M059J (cell line): ENCODE data around the gene AQP9. TPM values are rescaled to one million over a fixed set of nuclear protein-coding genes. Genes with fewer than 3 reads are reported as not detected.

Source experiments
- DNase-seq: peaks from one replicate; pipeline ENCODE4 v3.0.0-alpha.2; 2012; ENCODE audit warnings: low read depth
- total RNA-seq: library from RNA; depleted of rRNA; stranded (reverse); fragments of >200 nt; shearing (Covaris generic); gene quantifications from 2 replicates; pipeline ENCODE4 v1.2.3, GENCODE V29; 2014; rRNA removed

Gene AQP9, protein sequence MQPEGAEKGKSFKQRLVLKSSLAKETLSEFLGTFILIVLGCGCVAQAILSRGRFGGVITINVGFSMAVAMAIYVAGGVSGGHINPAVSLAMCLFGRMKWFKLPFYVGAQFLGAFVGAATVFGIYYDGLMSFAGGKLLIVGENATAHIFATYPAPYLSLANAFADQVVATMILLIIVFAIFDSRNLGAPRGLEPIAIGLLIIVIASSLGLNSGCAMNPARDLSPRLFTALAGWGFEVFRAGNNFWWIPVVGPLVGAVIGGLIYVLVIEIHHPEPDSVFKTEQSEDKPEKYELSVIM
- total RNA-seq: not detected in 2 replicates

DNA sequence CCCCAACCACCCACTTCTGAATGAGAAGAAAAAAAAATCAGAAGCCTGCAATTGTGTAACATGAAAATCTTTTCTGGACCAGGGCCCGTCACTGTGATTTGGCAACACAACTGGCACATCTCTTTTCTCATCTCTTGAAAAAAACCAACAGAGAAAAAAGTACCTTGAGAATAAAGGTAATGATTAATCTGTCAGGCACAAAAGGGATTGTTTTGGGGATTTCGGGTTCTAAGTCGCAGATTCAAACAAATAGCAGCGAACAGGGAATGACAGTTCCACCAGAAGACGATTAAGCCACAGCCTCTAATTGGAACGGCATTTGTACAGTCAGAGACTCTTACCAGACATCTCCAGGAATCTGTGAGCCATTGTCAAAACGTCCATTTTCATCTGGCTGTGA, at the start of gene AQP9:
AQP9 (plus strand) TSS at position 276 of the 400 bp plus-strand sequence. CDS start 185 bp downstream, outside the sequence.
- DNase-seq: no peak

DNA sequence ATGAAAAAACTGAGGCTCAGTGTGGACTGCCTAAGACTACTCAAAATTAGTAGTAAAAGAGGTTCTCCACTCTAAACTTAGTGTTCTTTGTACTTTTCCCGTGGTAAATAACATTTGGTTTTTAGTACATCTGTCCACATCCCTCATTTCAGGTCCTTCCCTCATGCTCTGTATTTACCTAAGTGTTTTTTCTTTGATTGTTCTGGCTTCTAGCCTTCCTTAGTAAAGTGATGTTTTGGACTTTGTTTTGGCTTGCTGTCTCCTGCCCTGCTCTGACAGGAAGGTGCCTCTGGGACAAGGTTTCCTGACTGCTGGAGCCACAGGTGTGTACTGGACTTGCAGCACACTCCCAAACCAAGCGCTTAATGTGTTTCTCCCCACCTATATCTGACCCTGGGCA, 42.8 kb upstream of the AQP9 start:
- no peak for DNase-seq

DNA sequence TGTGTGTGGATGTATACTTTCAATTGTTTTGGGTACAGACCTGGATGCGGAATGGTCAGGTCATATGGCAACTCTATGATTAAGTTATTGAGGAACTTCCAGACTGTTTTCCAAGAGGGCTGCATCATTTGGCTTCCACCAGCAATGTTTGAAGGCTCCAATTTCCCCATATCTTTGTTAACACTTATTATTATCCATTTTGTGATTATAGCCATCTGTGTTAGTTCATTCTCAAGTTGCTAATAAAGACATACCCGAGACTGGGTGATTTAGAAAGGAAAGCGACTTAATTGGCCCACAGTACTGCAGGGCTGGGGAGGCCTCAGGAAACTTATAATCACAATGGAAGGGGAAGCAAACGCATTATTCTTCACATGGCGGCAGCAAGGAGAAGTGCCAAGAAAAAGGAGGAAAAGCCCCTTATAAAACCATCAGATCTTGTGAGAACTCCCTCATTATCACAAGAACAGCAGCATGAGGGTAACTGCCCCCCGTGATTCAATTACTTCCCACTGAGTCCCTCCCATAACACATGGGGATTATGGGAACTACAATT, 41.6 kb upstream of the AQP9 start:
- no peak for DNase-seq

DNA sequence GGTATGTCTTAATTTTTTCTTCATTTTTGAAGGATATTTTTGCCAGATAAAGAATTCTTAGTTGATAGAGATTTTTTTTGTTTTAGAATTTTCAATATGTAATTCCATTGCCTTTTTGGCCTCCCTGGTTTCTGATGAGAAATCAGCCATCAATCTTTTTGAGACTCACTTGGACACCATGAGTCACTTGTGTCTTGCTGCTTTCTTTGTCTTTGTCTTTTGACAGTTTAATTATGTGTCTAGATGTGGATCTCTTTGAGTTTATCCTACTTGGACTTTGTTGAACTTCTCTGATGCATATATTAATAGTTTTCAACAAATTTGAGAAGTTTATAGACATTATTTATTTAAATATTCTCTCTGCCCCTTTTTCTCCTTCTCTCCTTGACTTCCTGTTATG, 34.7 kb upstream of the AQP9 start:
- DNase-seq: no peak

DNA sequence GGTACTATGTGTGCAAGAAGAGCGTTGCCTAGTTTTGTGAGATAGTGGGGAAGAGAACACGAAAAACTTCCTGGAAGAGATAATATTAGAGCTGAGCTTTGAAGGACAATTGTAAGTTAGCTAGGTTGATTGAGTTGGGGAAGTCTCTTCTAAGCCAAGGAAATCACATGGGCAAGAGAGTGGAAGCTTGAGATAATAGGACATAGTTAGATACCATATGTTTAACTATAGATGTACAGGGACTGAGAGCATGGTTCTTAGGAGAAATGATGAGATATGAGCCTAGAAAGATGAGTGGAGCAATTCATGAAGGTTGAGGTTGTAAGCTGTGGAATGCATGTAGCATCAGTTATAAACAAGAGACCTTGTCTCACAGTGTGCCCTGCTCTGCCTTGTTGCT, 30.1 kb upstream of the AQP9 start:
- DNase-seq: no peak

DNA sequence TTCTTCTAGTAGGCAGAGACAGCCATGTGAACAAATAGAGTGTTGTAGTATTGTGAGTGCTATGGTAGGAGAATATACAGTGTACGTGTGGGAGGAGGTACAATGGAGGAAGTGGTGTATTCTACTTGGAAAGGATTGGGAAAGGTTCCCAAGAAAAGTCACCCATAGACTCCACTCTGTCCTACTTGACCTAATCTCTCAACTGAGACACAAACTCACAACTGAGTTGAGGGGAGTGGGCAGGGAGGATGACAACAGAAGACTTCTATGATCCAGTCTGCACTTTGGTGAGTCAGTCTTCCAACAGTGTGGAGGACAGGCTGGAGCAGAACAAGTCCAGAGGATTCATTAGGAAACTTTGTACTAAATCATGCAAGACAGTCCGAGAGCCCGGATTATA, 28.8 kb upstream of the AQP9 start:
- DNase-seq: no peak

DNA sequence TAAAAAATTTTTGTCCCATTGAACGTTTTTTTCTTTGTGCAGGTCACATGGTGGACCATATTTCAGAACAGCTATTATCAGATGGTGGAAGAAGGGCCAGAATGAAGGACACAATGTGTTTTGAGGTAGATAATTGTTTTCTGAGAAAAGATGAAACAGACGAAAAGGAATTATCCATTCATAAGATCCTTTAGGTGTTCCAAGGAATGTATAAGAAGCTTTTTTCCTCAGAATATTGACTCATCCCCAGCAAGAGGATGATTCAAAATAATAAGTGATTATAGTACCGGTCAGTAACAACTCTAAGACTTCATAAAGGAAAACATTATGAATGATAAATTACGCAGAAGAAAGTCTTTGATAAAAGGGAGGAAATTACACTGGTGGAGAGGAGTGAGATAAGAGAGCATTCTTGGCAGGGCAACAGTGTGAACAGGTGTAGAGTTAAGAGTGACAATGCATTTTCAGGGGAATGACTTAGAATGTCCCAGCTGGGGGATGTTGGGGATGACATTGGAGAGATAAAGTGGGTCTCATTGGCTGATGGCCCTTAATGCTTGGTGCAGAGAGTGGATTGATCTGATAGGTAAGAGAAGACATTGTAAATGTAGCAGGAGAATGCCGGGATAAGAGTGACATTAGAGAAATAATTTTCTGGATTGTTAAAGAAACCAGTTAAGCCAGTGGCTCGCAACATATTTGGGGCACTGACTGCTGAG, 27.0 kb upstream of the AQP9 start:
- no peak for DNase-seq

DNA sequence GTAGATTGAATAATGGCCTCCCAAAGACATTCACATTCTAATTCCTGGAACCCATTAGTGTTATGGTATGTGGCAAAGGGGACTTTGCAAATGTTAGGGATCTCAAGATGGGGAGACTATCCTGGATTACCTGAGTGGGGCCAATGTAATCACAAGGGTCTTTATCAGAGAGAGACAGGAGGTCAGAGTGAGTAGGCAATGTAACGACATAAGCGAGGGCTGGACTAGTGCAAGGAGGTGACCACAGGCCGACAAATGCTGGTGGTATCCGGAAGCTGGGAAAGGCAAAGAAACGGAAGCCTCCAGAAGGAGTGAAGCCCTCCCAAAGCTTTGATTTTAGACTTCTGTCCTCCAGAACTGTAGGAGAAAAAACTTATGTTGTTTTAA, 26.5 kb upstream of the AQP9 start:
- no peak for DNase-seq

DNA sequence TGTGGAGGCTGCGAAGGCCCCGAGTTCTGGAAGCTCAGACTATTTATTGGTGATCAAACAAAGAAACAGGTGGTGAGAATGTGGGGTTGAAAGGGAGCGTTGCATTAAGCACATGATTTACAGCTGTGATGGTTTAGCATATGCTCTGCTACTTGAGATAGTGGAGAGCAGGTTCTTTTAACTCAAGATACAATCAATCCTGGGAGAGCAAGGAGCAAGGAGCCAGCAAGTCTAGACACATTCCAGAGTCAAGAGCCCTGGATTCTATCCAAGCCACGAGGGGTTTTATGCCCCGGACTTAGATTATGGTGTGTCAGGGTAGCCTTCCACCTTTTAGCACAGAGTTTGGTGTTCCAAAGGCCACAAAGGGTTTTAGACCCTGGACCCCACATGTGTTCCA, 24.8 kb upstream of the AQP9 start:
- DNase-seq: peak; percentile 33

DNA sequence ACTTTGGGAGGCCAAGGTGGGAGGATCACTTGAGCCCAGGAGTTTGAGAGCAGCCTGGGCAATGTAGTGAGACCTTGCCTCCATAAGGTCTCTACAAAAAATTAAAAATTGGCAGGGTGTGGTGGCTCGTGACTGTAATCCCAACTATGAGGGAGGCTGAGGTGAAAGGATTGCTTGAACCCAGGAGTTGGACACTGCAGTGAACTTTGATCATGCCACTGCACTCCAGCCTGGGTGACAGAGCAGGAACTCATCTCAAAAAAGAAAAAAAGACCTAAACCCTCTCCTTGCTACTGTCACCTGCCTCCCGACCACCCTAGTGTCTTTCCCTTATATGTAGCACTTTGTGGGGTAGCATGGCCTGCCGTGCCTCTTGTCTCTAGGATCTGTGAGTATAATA, 23.8 kb upstream of the AQP9 start:
- no peak for DNase-seq

DNA sequence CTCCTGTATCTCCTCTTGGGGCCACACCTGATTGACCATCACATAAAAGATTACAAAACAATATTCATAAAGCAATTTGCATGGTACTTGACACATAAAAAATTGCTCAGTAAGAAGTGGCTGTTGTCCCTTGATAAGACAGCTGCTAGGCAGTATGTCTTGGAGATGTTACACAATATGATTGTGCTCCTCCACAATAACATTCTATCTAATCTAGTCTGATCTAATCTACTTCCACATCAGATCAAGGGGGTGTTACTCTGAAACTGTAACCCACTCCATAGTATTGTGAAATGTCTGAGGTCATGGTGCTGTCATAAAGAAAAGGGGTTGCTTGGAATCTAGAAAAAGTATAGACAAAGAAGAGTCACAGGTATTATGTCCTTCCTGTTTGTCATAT, 23.4 kb upstream of the AQP9 start:
- DNase-seq: no peak

DNA sequence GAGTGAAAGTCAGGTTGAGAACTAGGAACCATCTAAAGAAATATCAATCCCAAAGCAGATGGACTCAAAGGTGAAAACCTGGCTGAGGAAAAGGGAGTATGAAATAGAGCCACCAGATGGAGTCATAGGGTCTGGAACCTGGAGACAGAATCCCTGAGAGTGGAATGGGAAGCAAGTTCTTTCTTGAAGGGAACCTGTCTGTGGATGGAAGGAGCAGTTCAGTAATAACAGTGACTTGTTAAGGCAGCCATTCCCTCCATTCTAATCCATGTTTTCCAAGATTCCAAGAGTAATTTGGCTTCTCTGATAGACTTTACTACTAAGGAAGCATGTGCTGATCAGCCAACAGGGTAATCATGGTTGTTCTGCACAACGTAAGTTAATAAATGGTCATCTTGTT, 22.5 kb upstream of the AQP9 start:
- peak; percentile 17 for DNase-seq

DNA sequence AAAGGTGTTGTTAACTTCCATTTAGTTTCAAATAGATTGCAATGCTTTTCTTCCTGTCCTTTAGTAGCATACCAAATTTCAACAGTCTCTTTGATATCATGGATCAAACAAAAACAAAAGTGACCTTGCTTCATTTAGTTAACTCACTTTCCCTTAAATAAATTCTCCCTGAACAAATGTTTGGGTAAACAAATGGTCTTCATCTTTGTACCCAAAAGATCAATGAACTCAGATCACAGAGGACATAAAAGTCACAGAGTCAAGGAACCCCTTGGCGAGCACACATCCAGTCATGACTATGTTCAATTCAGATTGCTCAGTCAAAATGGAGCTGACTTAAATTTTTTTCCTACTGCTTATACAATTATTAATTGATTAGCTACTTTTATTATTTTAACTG, 20.6 kb upstream of the AQP9 start:
- no peak for DNase-seq

DNA sequence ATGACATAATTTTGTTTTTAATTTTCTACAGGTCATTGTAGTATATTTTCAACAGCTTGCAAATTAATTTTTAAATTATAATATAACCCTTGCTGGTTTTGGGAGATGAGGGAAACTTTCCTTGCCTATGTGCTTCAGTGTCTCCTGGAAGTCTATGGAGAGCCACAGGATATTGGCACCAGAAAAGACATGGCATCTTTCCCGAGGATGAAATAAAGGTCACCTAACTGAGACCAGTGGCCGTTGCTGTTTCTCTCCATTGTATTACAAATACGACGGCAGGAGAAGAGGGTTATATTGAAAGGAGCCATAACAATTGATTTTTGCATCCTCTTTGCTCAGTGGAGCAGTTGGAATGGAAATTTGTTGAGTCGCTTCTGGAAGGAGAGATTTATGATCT, 19.9 kb upstream of the AQP9 start:
- DNase-seq: no peak

DNA sequence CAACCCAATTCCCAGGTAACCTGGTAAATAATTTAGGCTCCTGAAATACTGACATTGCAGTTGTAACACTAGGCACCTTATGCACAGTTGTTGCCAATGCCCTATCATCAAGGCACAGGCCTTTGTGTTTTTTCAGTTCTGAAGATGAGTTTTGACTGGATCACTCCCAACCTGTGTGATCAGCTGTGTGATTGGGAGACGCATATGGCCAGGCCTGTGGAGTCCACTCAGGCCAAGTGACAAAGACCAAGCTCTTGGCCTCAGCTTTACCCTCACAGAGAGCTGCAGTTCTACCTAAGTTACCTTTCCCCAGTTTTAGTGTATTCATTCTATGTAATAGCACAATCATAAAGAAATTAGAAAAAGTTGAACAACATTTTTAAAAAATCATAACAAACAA, 19.2 kb upstream of the AQP9 start:
- no peak for DNase-seq

DNA sequence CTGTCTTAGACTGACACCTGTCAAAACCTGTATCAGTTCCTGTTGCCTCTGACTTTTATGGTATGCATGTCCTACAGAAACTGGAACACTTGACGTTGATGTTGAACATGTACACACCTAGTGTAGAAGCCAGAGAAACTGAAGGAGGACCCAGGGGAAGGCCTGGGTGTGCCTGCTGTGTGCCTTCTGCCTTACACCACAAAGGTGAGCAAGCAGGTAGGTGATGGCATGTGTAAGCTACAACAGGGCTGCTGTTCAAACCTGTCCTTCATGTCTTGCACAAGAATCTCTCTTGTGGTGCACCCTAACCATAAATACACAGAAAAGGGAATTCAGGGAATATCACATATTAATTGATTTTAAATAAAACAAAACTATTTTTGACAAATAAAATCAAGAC, 13.6 kb upstream of the AQP9 start:
- no peak for DNase-seq

DNA sequence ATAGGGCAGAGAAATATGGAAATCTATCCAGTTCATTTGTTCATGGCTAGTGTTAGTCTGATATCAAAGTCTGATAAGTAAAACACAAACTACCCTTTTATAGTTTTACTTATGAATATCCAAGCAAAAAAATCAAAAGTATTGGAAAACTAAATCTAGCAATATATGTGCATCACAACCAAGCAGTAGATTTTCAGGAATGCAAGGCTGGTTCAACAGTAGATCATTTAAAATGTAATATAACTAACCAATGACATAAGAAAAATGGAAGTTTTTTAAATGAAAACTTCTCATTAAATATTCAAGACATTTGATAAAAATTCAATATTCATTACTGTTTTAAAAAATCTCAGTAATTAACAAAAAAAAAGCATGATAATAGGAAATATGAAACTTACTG, 12.8 kb upstream of the AQP9 start:
- no peak for DNase-seq

DNA sequence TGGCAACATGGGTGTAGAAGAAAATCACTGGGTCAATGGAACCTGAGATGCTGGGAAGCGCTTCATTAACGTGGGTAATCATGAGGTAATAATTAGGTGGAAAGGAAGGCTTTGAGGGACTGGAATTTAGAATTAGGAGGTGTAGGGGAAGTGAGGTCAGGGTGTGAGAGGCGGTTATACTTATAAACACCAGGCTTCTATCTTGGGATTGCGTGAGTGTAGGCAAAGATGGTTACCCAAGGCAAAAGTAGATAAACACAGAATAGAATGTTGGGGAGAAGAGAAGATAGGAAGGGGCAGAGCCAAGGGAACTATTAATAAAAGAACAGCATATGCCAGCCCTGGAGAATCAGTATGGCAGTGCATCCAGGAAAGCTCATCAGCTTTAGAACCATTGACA, 3.3 kb upstream of the AQP9 start:
- no peak for DNase-seq

DNA sequence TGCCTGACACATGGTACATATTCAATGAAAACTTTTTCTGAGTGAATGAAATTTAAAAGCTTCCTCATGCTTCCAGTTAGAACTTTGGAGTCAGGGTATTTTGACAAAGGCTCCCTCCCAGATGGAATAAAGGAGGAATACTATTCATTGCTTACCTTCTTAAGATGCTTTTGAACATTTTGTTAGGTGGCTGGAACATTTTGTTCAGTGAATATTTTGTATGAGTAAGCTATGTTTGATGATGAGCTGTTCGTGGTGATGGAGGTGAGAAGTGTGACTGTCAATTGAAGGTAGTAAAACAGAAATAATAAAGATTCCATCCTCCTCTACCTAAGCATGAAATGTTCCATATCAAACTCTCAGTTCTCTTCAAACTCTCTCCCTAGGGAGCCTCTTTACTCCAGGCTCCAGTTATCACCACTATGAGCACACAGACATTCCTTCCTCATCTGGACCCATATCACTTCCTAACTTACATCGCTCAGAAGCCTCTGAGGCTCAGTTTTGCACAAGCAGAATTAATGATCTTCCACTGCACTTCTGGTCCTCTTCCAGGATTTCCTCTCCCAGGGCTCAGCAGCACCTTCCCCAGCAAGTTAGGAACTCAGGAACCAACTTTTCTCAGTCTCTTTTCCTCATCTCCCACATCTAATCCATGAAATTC, 2.5 kb upstream of the AQP9 start:
- DNase-seq: no peak

DNA sequence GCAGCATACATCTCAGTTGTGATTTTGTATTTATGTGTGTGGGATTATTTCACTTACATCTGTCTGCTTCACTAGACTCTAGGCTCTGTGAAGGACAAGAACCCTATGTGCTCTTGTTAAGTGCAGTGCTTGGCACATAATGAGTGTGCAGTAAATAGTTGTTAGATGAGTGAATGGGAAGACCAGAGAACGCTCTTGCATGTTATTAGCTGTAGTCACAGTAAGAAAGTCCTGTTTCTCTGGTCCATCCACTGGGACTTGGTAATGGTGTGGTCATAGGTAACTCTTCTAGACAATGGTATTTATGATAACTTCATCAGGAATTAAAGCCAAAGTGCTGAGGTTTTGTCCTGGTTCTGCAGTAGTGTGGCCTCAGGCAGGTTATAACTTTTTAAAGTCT, 1.4 kb upstream of the AQP9 start:
- DNase-seq: peak; percentile 4

DNA sequence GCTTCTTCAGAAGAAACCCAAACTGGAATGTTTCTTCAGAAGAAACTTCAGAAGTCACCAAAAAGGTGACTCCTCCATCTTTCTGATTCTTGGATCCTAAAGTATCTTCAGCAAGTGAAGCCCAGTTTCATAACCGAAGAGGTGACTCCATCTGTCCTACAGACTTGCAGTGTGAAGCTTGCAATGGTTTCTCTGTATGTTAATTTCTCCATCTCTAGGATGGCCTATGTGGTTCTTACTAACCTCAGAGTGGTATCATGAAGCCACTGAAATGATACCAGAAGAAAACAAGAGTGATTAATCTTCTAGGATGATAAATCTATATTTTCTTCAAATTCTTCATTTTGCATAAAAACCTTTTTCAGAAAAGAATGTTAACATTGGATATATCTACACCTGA, 495 bp upstream of the AQP9 start:
- DNase-seq: no peak

DNA sequence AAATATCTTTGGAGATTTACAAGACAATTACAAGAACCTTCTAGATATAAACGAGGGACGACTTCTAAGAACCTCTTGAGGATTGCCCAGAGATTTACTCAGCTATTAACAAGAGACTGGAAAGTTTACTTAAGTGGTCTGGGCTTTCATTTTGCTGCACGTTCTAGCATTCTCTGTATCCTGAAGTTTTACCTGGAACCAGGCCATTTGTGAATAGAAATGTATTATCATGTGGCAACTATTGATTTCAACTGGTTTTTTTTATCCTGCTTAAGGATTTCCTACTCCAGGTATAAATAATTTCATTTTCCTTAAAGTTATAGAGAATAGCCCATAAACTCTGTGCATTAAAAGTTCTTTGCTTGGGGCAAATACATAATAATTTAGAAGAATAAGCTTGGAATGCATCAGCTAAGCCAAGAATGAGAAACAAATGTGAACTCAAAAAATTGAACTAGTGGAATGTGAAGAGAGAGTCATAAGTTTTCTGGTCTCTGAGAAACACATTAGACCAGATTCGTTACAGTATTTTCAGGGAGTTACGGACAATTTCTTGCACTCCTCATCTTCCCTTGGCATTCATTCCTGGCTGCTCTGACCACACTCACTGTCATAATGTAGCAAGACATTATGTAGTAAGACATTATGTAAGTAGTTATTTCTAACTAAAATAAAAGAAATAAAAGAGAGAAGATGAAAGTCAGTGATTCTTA, 1.3 kb downstream of the AQP9 start:
- DNase-seq: no peak
